ENCODE data around the gene POLN. TPM values are rescaled to one million over a fixed set of nuclear protein-coding genes. Genes with fewer than 3 reads are reported as not detected.

POLN gene
- total RNA-seq, 1 experiment from 2014 or later, result 1.2 TPM

DNA sequence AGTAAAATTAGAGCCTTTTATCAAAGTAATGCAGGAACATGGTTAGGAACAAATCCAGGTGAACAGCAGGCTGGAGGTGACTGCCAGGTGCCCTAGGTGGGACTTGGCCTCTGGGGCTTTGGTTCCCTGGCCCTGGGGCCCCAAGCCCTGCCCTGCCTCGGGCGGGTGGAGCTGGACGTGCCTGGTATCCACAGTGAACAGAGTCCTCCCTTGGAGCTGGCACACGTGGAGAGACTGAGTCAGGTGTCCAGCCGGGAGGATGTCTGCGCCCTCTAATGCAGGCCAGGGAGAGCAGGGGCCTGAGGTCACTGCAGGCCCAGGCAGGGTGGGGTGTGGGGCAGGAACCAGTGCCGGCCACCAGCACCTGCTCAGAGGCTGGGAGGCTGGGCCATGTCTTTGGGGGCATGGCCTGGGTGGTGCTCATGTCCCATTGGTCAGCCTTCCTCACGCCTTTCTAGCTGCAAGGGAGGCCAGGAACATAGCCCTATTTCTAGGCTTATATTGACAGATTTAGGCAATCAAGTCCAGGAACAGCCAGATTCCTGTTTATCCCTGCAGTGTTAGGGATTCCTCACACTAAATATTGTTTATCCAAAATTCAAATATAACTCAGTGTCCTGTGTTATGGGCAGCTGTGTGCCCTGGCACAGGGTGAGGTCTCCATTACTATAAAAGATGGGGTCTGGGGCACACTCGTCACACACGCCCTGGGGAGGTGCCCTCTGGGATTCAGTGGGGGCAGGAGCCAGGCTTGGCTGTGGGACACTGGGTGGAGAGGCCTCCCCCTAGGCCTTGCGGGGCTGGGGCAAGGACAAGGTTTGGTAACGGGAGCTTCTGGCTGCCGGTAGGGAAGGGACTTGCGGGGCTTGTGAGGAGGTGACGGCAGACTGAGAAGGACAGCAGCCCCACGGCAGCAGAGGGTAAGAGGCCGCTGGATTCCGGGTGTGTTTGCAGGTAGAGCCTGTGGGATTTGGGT, 197.1 kb downstream of the POLN start:
- Mint-ChIP-seq H3K4me1 (ENCODE audit: low read depth, unreplicated experiment) (no peaks in the 10 kb centered on the region), H3K27me3 (ENCODE audit: insufficient read depth, unreplicated experiment) (no peaks in the 10 kb centered on the region), H3K36me3 (ENCODE audit: insufficient read depth, unreplicated experiment) (peaks cover 6% of the 10 kb centered on the region), H3K27ac (ENCODE audit: unreplicated experiment) (no peak overlapping the region), H3K4me3 (ENCODE audit: unreplicated experiment) (no peak overlapping the region), H3K9me3 (ENCODE audit: unreplicated experiment) (no peaks in the 10 kb centered on the region)
- intact Hi-C loops (cut with micrococcal nuclease; ENCODE audit: unreplicated experiment), result loop anchor here (5.0 kb wide), 1 partner anchor 142 kb away; no protein-coding TSS in a partner anchor
- Histone ChIP-seq H3K36me3 (ENCODE audit: control insufficient read depth, insufficient read depth, low read length) (no peaks in the 10 kb centered on the region), H3K4me3 (ENCODE audit: low read depth, low read length) (no peak overlapping the region), H3K9me3 (no peaks in the 10 kb centered on the region), H3K4me1 (peaks cover 4% of the 10 kb centered on the region; the same call in 1 of the 2 replicates), H3K27me3 (replicated peaks; ENCODE audit: control insufficient read depth, insufficient read depth, low read length) (no peaks in the 10 kb centered on the region)
- no peak for TF ChIP-seq CTCF (IDR thresholded peaks at IDR 0.05; ENCODE audit: insufficient read depth in 1 of 2, low read depth in 1 of 2, low read length in 1 of 2, severe bottlenecking in 1 of 2, unreplicated experiment in 1 of 2)
- no TSS peak for BruUV-seq (replicated peaks)
- no peak for DNase-seq
- POLR2A ChIA-PET, result no interaction called here
- CTCF ChIA-PET, result no interaction called here

- intact Hi-C loops (cut with micrococcal nuclease; ENCODE audit: unreplicated experiment), result no loop called here
- Histone ChIP-seq H3K4me1 (peaks cover 4% of the 10 kb centered on the region; the same call in 1 of the 2 replicates), H3K27me3 (replicated peaks; ENCODE audit: control insufficient read depth, insufficient read depth, low read length) (no peaks in the 10 kb centered on the region), H3K9me3 (no peaks in the 10 kb centered on the region), H3K4me3 (ENCODE audit: low read depth, low read length) (no peak overlapping the region), H3K36me3 (ENCODE audit: control insufficient read depth, insufficient read depth, low read length) (no peaks in the 10 kb centered on the region)
- no peaks in the 10 kb centered on the region for H3K27me3 Mint-ChIP-seq (ENCODE audit: insufficient read depth, unreplicated experiment)
- no peaks in the 10 kb centered on the region for H3K9me3 Mint-ChIP-seq (ENCODE audit: unreplicated experiment)
- CTCF ChIA-PET, result no interaction called here
- no peak for DNase-seq
- H3K36me3 Mint-ChIP-seq (ENCODE audit: insufficient read depth, unreplicated experiment), result peaks cover 6% of the 10 kb centered on the region
- no peak overlapping the region for H3K27ac Mint-ChIP-seq (ENCODE audit: unreplicated experiment)
- POLR2A ChIA-PET, result no interaction called here
- TF ChIP-seq CTCF (IDR thresholded peaks at IDR 0.05; ENCODE audit: insufficient read depth in 1 of 2, low read depth in 1 of 2, low read length in 1 of 2, severe bottlenecking in 1 of 2, unreplicated experiment in 1 of 2), result no peak
- no peaks in the 10 kb centered on the region for H3K4me1 Mint-ChIP-seq (ENCODE audit: low read depth, unreplicated experiment)
- H3K4me3 Mint-ChIP-seq (ENCODE audit: unreplicated experiment), result peak overlapping the region; percentile 19
- no TSS peak for BruUV-seq (replicated peaks)
Observed at GRCh38 chr4:2044119-2044485, 197.8 kb downstream of the POLN start.

GRCh38 chr4:2043396-2044118, 198.4 kb downstream of the POLN start:
- Mint-ChIP-seq H3K4me1 (ENCODE audit: low read depth, unreplicated experiment) (no peaks in the 10 kb centered on the region), H3K27me3 (ENCODE audit: insufficient read depth, unreplicated experiment) (no peaks in the 10 kb centered on the region), H3K27ac (ENCODE audit: unreplicated experiment) (no peak overlapping the region), H3K4me3 (ENCODE audit: unreplicated experiment) (peak overlapping the region; percentile 19), H3K36me3 (ENCODE audit: insufficient read depth, unreplicated experiment) (peaks cover 6% of the 10 kb centered on the region), H3K9me3 (ENCODE audit: unreplicated experiment) (no peaks in the 10 kb centered on the region)
- no peak overlapping the region for H3K4me3 ChIP-seq (ENCODE audit: low read depth, low read length)
- TF ChIP-seq CTCF (IDR thresholded peaks at IDR 0.05; ENCODE audit: insufficient read depth in 1 of 2, low read depth in 1 of 2, low read length in 1 of 2, severe bottlenecking in 1 of 2, unreplicated experiment in 1 of 2), result no peak
- DNase-seq, result no peak
- H3K9me3 ChIP-seq, result no peaks in the 10 kb centered on the region
- intact Hi-C loops (cut with micrococcal nuclease; ENCODE audit: unreplicated experiment), result no loop called here
- no peaks in the 10 kb centered on the region for H3K27me3 ChIP-seq (replicated peaks; ENCODE audit: control insufficient read depth, insufficient read depth, low read length)
- ChIA-PET POLR2A (no interaction called here), CTCF (no interaction called here)
- peaks cover 4% of the 10 kb centered on the region; the same call in 1 of the 2 replicates for H3K4me1 ChIP-seq
- H3K36me3 ChIP-seq (ENCODE audit: control insufficient read depth, insufficient read depth, low read length), result no peaks in the 10 kb centered on the region
- BruUV-seq (replicated peaks), result no TSS peak

Data from Caco-2 (cell line).